ENCODE data around the gene VSTM5.
"Not testable (repeated sequence)": the region's sequence is repeated elsewhere in the genome, so short reads cannot be mapped to it uniquely, and the experiment has no call there.

The VSTM5 gene

DNA sequence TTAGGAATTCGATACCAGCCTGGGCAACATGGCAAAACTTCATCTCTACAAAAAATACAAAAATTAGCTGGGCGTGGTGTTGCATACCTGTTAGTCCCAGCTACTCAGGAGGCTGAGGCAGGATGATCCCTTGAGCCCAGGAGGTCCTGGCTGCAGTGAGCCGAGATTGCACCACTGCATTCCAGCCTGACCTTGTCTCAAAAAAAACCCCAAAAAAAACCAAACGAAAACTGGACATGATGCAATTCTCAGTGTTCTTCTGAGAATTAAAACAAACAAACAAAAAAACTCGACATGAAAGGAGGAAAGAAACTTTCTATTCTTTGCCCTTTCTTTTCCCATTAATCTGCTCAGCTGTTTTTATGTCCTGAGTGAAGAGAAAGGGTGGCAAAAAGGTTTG lies 58.9 kb downstream of the VSTM5 start:
- no peak overlapping the region for H3K4me3 Mint-ChIP-seq
- no peaks in the 10 kb centered on the region for H3K9me3 Mint-ChIP-seq
- DNase-seq (no peak), ATAC-seq (no peak)
- no peaks in the 10 kb centered on the region for H3K27me3 Mint-ChIP-seq
- H3K4me1 Mint-ChIP-seq = peaks cover 18% of the 10 kb centered on the region
- peaks cover 67% of the 10 kb centered on the region for H3K36me3 Mint-ChIP-seq (ENCODE audit: low read depth)
- H3K27ac Mint-ChIP-seq = no peak overlapping the region

DNA sequence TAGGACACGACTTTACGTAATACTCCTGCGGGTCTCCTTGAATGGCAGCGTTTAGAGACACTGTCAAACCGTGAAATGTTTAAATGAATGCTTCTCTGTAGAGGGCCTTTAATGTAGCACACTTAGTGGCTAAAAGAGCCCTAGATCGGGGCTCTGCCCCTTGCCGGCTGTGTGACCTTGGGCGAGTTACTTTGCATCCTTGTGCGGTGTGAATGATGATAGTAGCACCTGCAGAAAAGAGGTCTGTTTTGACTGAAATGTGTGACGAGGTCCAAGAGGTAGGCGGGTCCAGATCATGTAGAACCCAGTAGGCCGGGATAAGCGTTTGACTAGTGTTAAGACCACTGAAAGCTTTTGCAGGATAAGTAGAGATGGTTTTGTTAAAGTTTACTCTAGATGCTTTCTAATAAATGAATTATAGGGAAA lies 65.5 kb downstream of the VSTM5 start:
- DNase-seq = peak; percentile 20
- Mint-ChIP-seq H3K27ac (peak overlapping the region; percentile 98), H3K4me3 (peak overlapping the region; percentile 100), H3K9me3 (no peaks in the 10 kb centered on the region), H3K27me3 (no peaks in the 10 kb centered on the region), H3K4me1 (peaks cover 45% of the 10 kb centered on the region), H3K36me3 (ENCODE audit: low read depth) (peaks cover 37% of the 10 kb centered on the region)
- peak; percentile 41 for ATAC-seq

GRCh38 chr11:93784145-93784934 lies 66.1 kb downstream of the VSTM5 start, which contains the start of gene MED17:
Gene MED17, plus strand, starts transcription at chr11:93784282. Its CDS starts 232 bp downstream, at chr11:93784514.
- no peaks in the 10 kb centered on the region for H3K9me3 Mint-ChIP-seq
- H3K27me3 Mint-ChIP-seq = no peaks in the 10 kb centered on the region
- H3K27ac Mint-ChIP-seq = peak within 1 kb of the TSS; percentile 98
- ATAC-seq = peak; percentile 98
- H3K4me1 Mint-ChIP-seq = peaks cover 45% of the 10 kb centered on the region
- DNase-seq = peak; percentile 90
- peak within 1 kb of the TSS; percentile 100 for H3K4me3 Mint-ChIP-seq
- H3K36me3 Mint-ChIP-seq (ENCODE audit: low read depth) = peaks cover 31% of the 10 kb centered on the region

- H3K9me3 Mint-ChIP-seq = no peaks in the 10 kb centered on the region
- H3K27ac Mint-ChIP-seq = peak overlapping the region; percentile 98
- ATAC-seq = peak; percentile 49
- H3K27me3 Mint-ChIP-seq = no peaks in the 10 kb centered on the region
- H3K4me3 Mint-ChIP-seq = peak overlapping the region; percentile 100
- peaks cover 29% of the 10 kb centered on the region for H3K36me3 Mint-ChIP-seq (ENCODE audit: low read depth)
- H3K4me1 Mint-ChIP-seq = peaks cover 43% of the 10 kb centered on the region
- no peak for DNase-seq
Observed at GRCh38 chr11:93783765-93784144, 66.7 kb downstream of the VSTM5 start.

GRCh38 chr11:93783362-93783761 lies 67.1 kb downstream of the VSTM5 start:
- Mint-ChIP-seq H3K27me3 (no peaks in the 10 kb centered on the region), H3K4me3 (peak overlapping the region; percentile 100)
- ATAC-seq = no peak

GRCh38 chr11:93775289-93775688 lies 75.1 kb downstream of the VSTM5 start:
- no peak overlapping the region for H3K27ac Mint-ChIP-seq
- ATAC-seq (no peak), DNase-seq (peak; percentile 22)
- H3K36me3 Mint-ChIP-seq (ENCODE audit: low read depth) = peaks cover 2% of the 10 kb centered on the region
- H3K4me3 Mint-ChIP-seq = no peak overlapping the region
- no peaks in the 10 kb centered on the region for H3K27me3 Mint-ChIP-seq
- no peaks in the 10 kb centered on the region for H3K9me3 Mint-ChIP-seq
- no peaks in the 10 kb centered on the region for H3K4me1 Mint-ChIP-seq

More at GRCh38 chr11:93783362-93783761, 67.1 kb downstream of the VSTM5 start:
- H3K9me3 Mint-ChIP-seq = no peaks in the 10 kb centered on the region
- peak overlapping the region; percentile 98 for H3K27ac Mint-ChIP-seq
- peaks cover 27% of the 10 kb centered on the region for H3K36me3 Mint-ChIP-seq (ENCODE audit: low read depth)
- DNase-seq = no peak
- peaks cover 41% of the 10 kb centered on the region for H3K4me1 Mint-ChIP-seq

GRCh38 chr11:93774560-93774959 lies 75.9 kb downstream of the VSTM5 start:
- DNase-seq; ATAC-seq; H3K36me3 Mint-ChIP-seq (ENCODE audit: low read depth); H3K4me1 Mint-ChIP-seq; H3K9me3 Mint-ChIP-seq; H3K27me3 Mint-ChIP-seq; H3K27ac Mint-ChIP-seq; H3K4me3 Mint-ChIP-seq: not testable (repeated sequence)

DNA sequence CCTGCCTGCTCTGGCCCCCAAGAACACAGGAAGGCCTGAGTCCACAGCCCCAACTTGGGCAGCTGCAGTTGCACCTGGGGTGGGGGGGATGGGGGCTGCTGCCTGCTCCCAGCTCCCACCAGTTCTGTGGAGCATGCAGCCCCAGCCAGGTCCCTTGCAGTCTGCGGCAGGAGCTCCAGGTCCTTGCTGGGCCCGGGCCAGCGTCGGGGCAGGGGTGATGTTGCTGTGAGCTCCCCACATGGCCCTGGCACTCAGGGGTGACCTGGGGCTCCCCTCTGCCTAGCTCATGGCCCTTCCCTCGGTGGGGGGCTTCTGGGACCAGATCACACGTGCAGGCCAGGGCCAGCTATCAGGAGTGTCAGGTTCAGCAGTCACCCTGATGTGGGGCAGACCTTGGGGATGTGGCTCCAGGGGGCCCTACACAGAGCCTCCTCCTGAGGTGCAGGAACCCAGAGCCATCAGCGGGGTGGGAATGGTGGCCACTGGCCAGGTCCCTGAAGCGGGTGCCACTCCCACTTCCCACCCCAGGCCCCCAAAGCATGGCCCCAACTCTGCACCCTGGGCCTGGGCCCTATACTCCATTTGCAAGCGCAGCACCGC lies 76.7 kb downstream of the VSTM5 start:
- no peaks in the 10 kb centered on the region for H3K4me1 Mint-ChIP-seq

DNA sequence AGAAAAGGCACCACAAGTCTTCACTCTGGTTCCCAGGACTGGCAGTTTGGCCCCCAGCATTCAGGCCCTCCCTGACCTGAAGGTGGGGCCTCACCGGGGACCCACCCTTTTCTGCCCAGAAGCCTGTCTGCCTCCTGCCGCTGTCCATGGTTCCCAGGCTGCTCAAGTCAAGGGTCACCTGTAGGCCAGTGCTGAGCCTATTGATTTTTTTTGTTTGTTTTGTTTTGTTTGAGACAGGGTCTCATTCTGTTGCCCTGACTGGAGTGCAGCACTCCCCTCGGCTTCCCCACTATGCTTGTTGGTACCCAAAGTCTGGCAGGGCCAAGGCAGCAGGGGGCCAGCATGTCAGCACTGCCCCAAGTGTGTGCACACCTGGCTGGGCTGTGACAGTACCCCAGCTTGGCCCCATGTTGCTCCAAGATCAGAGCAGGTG lies 77.4 kb downstream of the VSTM5 start:
- Mint-ChIP-seq H3K27me3 (no peaks in the 10 kb centered on the region), H3K4me3 (no peak overlapping the region), H3K27ac (no peak overlapping the region), H3K9me3 (no peaks in the 10 kb centered on the region), H3K36me3 (ENCODE audit: low read depth) (peaks cover 6% of the 10 kb centered on the region), H3K4me1 (no peaks in the 10 kb centered on the region)
- DNase-seq = no peak
- no peak for ATAC-seq

More for the DNA sequence above, 76.7 kb downstream of the VSTM5 start:
- DNase-seq (no peak), ATAC-seq (no peak)
- peaks cover 2% of the 10 kb centered on the region for H3K36me3 Mint-ChIP-seq (ENCODE audit: low read depth)
- no peaks in the 10 kb centered on the region for H3K27me3 Mint-ChIP-seq
- no peak overlapping the region for H3K27ac Mint-ChIP-seq
- H3K9me3 Mint-ChIP-seq = no peaks in the 10 kb centered on the region
- H3K4me3 Mint-ChIP-seq = no peak overlapping the region

DNA sequence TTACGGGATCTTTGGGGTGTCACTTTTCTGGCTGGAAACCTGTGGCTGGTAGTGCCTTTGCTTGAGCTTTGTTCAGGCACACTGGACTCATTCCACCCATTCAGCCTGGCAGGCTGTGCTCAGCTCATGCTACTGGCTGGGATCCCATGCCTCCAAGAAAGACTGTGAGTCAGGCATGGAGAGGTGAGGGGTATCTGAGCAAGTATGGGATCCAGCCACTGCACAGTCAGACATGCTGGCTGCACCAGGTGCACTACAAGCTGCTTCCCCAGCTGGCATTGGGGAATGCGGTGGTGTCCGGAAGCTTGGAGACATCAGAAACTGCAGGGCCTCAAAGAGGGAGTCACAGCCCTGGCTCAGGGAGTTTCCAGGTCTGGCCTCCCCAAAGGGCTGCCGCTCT lies 78.3 kb downstream of the VSTM5 start:
- Mint-ChIP-seq H3K4me1 (no peaks in the 10 kb centered on the region), H3K36me3 (ENCODE audit: low read depth) (peaks cover 8% of the 10 kb centered on the region), H3K9me3 (no peaks in the 10 kb centered on the region), H3K27ac (no peak overlapping the region), H3K27me3 (no peaks in the 10 kb centered on the region), H3K4me3 (no peak overlapping the region)
- no peak for DNase-seq
- no peak for ATAC-seq

DNA sequence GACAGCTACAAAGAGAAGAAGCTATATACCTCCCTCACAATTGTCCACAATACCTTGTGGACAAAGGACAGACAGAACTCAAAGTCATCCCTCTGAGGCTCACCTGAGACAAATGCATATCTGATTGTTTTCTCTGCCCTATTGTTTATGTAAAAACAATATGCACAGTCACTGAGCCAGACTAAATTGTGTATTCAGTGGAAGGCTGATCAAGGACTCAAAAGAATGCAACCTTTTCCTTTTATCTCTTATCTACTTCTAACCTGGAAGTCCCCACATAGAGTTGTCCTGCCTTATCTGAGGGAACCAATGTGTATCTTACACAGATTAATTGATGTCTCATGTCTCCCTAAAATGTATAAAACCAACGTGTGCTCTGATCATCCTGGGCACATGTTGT lies 80.3 kb downstream of the VSTM5 start:
- H3K9me3 Mint-ChIP-seq = peaks cover 5% of the 10 kb centered on the region
- no peaks in the 10 kb centered on the region for H3K4me1 Mint-ChIP-seq
- no peaks in the 10 kb centered on the region for H3K27me3 Mint-ChIP-seq
- no peak overlapping the region for H3K4me3 Mint-ChIP-seq
- ATAC-seq (no peak), DNase-seq (no peak)
- peaks cover 17% of the 10 kb centered on the region for H3K36me3 Mint-ChIP-seq (ENCODE audit: low read depth)
- no peak overlapping the region for H3K27ac Mint-ChIP-seq
